Astrocyte (in vitro differentiated cells and primary cell): ENCODE results near the gene OSGEPL1. TPM values are rescaled to one million over a fixed set of nuclear protein-coding genes. Genes with fewer than 3 reads are reported as not detected.

Source experiments
- DNase-seq: peaks from one replicate; pipeline ENCODE4 v3.0.0-alpha.2; 2010; ENCODE audit warnings: low read depth
- FAIRE-seq: peaks from 2 replicates; lab custom pipeline; 2011; peaks lifted over from hg19 to GRCh38; lab: Jason Lieb, UNC
- H2AFZ ChIP-seq: 2 replicates; pipeline ENCODE4 v1.6.0; 2012; ENCODE audit warnings: low read depth, low read length, inconsistent platforms
- H3K27ac ChIP-seq: 2 replicates; pipeline ENCODE4 v1.5.1; 2011; ENCODE audit warnings: low read depth, low read length, inconsistent platforms
- H3K27me3 ChIP-seq: 2 replicates; pipeline ENCODE4 v1.6.0; 2011; ENCODE audit warnings: low read length, inconsistent platforms; ENCODE audit not compliant: insufficient read depth
- H3K36me3 ChIP-seq: 2 replicates; pipeline ENCODE4 v1.5.1; 2011; ENCODE audit warnings: low read length, inconsistent platforms; ENCODE audit not compliant: insufficient read depth
- H3K4me1 ChIP-seq: 2 replicates; pipeline ENCODE4 v1.5.1; 2011; ENCODE audit warnings: low read length, inconsistent platforms; ENCODE audit not compliant: insufficient read depth
- H3K4me2 ChIP-seq: 2 replicates; pipeline ENCODE4 v1.6.0; 2012; ENCODE audit warnings: low read length, inconsistent platforms
- H3K4me3 ChIP-seq: 2 replicates; pipeline ENCODE4 v1.5.1; 2011; ENCODE audit warnings: low read depth, mild to moderate bottlenecking, low read length, inconsistent platforms; ENCODE audit not compliant: insufficient read depth
- H3K79me2 ChIP-seq: 2 replicates; pipeline ENCODE4 v1.6.0; 2012; ENCODE audit warnings: mild to moderate bottlenecking, low read length, inconsistent platforms; ENCODE audit not compliant: insufficient read depth
- H3K9ac ChIP-seq: 2 replicates; pipeline ENCODE4 v1.6.0; 2012; ENCODE audit warnings: mild to moderate bottlenecking, low read length, inconsistent platforms
- H3K9me3 ChIP-seq: 2 replicates; pipeline ENCODE4 v1.5.1; 2012; ENCODE audit warnings: low read depth, mild to moderate bottlenecking, low read length, inconsistent platforms; ENCODE audit not compliant: insufficient read depth
- H4K20me1 ChIP-seq: 2 replicates; pipeline ENCODE4 v1.6.0; 2012; ENCODE audit warnings: low read length, inconsistent platforms; ENCODE audit not compliant: insufficient read depth
- H3K27ac Mint-ChIP-seq: one replicate; pipeline ENCODE4 v1.8.0; 2021; ENCODE audit warnings: mild to moderate bottlenecking, mixed read lengths; ENCODE audit not compliant: unreplicated experiment
- H3K27me3 Mint-ChIP-seq: one replicate; pipeline ENCODE4 v1.8.0; 2021; ENCODE audit warnings: low read depth, mixed read lengths; ENCODE audit not compliant: unreplicated experiment
- H3K36me3 Mint-ChIP-seq: one replicate; pipeline ENCODE4 v1.8.0; 2021; ENCODE audit warnings: low read depth, mixed read lengths; ENCODE audit not compliant: unreplicated experiment
- H3K4me1 Mint-ChIP-seq: one replicate; pipeline ENCODE4 v1.8.0; 2021; ENCODE audit warnings: low read depth, mixed read lengths; ENCODE audit not compliant: unreplicated experiment
- H3K4me3 Mint-ChIP-seq: one replicate; pipeline ENCODE4 v1.8.0; 2021; ENCODE audit warnings: mild to moderate bottlenecking, moderate library complexity, mixed read lengths; ENCODE audit not compliant: unreplicated experiment
- H3K9me3 Mint-ChIP-seq: one replicate; pipeline ENCODE4 v1.8.0; 2021; ENCODE audit warnings: mild to moderate bottlenecking, mixed read lengths; ENCODE audit not compliant: unreplicated experiment
- EZH2 ChIP-seq: IDR thresholded peaks from 2 replicates; pipeline ENCODE4 v1.6.1; 2012; ENCODE audit warnings: mild to moderate bottlenecking, low read length, inconsistent platforms; ENCODE audit not compliant: insufficient read depth
- total RNA-seq: library from RNA; stranded (reverse); gene quantifications from 2 replicates; pipeline ENCODE4 v1.2.1, GENCODE V29; 2021
- TF ChIP-seq, protein P1 (sequence below): IDR thresholded peaks from 2 replicates; pipeline ENCODE4 v1.5.1; 2011; ENCODE audit warnings: low read depth, mild to moderate bottlenecking, inconsistent platforms, low read length, moderate library complexity; ENCODE audit not compliant: insufficient read depth

The OSGEPL1 gene
- total RNA-seq, 1 donor from 2014 or later, result 4.1 TPM

DNA sequence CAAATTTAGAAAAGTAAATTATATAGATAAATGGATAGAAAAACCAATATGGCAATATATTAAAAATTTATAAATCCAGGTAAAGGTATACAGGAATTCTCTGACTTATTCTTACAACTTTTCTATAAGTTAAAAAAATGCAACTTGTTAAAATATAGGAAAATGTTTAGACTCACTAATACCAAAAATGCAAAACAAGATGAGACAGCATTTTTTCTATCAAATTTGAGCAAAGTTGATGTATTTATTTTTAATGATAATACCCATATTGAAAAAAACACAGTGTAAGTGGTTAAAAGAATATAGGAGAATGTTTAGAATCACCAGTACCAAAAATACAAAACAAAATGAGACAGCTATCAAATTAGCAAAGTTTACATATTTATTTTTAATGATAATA is 35.7 kb downstream of the OSGEPL1 start:
- no peaks in the 10 kb centered on the region for H3K36me3 Mint-ChIP-seq
- TF ChIP-seq, protein P1, sequence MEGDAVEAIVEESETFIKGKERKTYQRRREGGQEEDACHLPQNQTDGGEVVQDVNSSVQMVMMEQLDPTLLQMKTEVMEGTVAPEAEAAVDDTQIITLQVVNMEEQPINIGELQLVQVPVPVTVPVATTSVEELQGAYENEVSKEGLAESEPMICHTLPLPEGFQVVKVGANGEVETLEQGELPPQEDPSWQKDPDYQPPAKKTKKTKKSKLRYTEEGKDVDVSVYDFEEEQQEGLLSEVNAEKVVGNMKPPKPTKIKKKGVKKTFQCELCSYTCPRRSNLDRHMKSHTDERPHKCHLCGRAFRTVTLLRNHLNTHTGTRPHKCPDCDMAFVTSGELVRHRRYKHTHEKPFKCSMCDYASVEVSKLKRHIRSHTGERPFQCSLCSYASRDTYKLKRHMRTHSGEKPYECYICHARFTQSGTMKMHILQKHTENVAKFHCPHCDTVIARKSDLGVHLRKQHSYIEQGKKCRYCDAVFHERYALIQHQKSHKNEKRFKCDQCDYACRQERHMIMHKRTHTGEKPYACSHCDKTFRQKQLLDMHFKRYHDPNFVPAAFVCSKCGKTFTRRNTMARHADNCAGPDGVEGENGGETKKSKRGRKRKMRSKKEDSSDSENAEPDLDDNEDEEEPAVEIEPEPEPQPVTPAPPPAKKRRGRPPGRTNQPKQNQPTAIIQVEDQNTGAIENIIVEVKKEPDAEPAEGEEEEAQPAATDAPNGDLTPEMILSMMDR, result no peak
- TF ChIP-seq EZH2, result no peak
- Histone ChIP-seq H4K20me1 (no peaks in the 10 kb centered on the region), H3K27ac (no peak overlapping the region), H3K79me2 (no peaks in the 10 kb centered on the region), H3K9ac (no peak overlapping the region), H3K9me3 (no peaks in the 10 kb centered on the region), H3K36me3 (no peaks in the 10 kb centered on the region), H2AFZ (no peak overlapping the region), H3K4me2 (no peak overlapping the region), H3K27me3 (no peaks in the 10 kb centered on the region), H3K4me1 (no peaks in the 10 kb centered on the region), H3K4me3 (no peak overlapping the region)
- no peak overlapping the region for H3K27ac Mint-ChIP-seq
- no peaks in the 10 kb centered on the region for H3K9me3 Mint-ChIP-seq
- no peaks in the 10 kb centered on the region for H3K27me3 Mint-ChIP-seq
- no peaks in the 10 kb centered on the region for H3K4me1 Mint-ChIP-seq
- DNase-seq (no peak), FAIRE-seq (no peak)
- no peak overlapping the region for H3K4me3 Mint-ChIP-seq

- no peak overlapping the region for H3K27ac ChIP-seq
- Mint-ChIP-seq H3K4me3 (no peak overlapping the region), H3K36me3 (no peaks in the 10 kb centered on the region), H3K27ac (no peak overlapping the region), H3K9me3 (no peaks in the 10 kb centered on the region), H3K4me1 (no peaks in the 10 kb centered on the region), H3K27me3 (no peaks in the 10 kb centered on the region)
- no peak overlapping the region for H3K4me2 ChIP-seq
- FAIRE-seq (no peak), DNase-seq (peak; percentile 6)
- no peaks in the 10 kb centered on the region for H3K79me2 ChIP-seq
- H3K27me3 ChIP-seq, result no peaks in the 10 kb centered on the region
- H2AFZ ChIP-seq, result no peak overlapping the region
- H3K9me3 ChIP-seq, result no peaks in the 10 kb centered on the region
- H3K4me1 ChIP-seq, result no peaks in the 10 kb centered on the region
- H3K9ac ChIP-seq, result no peak overlapping the region
- no peak for TF ChIP-seq EZH2
- TF ChIP-seq, protein P1, result no peak
- no peak overlapping the region for H3K4me3 ChIP-seq
- no peaks in the 10 kb centered on the region for H4K20me1 ChIP-seq
- H3K36me3 ChIP-seq, result no peaks in the 10 kb centered on the region
Measured at GRCh38 chr2:189726271-189726670, 36.3 kb downstream of the OSGEPL1 start.

DNA sequence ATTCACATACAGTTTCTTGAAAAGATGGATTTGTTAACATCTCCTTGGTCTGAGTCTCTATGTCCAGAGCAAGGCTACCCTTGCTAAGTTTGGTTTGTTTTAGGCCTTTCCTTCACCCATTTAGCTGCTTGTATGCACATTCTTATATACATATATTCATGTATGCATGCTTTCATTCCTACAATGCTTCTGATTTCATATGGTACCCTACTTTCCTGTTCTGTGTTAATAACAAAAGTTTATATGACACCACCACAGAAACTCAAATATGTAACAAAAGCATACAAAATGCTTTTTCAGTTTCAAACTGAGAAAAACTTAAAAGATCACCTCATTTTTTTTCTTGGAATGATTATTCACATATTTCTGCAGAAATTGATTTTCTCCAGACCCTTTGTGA is 39.4 kb downstream of the OSGEPL1 start:
- Histone ChIP-seq H3K9ac (no peak overlapping the region), H3K27me3 (no peaks in the 10 kb centered on the region), H3K4me2 (no peak overlapping the region), H3K36me3 (no peaks in the 10 kb centered on the region), H4K20me1 (no peaks in the 10 kb centered on the region), H3K4me1 (no peaks in the 10 kb centered on the region), H3K4me3 (no peak overlapping the region), H2AFZ (no peak overlapping the region), H3K79me2 (no peaks in the 10 kb centered on the region), H3K27ac (no peak overlapping the region), H3K9me3 (no peaks in the 10 kb centered on the region)
- Mint-ChIP-seq H3K27ac (no peak overlapping the region), H3K27me3 (no peaks in the 10 kb centered on the region), H3K9me3 (no peaks in the 10 kb centered on the region), H3K36me3 (peaks cover 2% of the 10 kb centered on the region), H3K4me1 (no peaks in the 10 kb centered on the region), H3K4me3 (no peak overlapping the region)
- DNase-seq (no peak), FAIRE-seq (no peak)
- TF ChIP-seq, protein P1, result no peak
- no peak for TF ChIP-seq EZH2
